ENCODE measurements around the gene CAMK2B.

The CAMK2B gene

DNA sequence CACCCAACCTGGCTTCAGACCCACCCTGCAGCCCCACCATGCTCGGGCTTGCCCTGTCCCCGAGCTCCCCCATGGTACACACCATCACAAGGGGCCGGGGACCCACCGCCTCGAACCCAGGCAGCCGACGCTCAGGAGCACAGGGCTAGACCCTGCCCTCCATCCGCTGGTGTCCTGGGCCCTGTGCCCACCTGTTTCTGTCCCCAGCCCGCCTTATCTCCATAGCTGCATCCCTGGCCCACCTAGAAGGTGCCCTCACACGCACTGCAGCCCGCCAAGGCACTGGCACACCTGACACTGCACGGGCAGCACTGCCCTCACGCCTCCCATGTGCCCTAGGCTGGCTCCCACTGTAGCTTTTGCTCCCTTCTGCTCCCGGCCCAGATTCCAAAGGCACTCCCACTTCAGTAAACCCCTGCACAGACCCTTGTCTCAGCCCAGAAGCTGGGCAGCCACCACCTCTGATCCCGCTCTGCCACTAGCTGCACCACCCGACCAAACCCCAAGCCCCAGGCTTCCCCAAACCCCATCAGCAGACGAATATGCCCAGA lies 107.5 kb downstream of the CAMK2B start:
- H3K4me3 ChIP-seq (ENCODE audit: low read length, poor library complexity, severe bottlenecking): no peak overlapping the region
- no peaks in the 10 kb centered on the region for H3K79me2 ChIP-seq (ENCODE audit: insufficient read depth, low read length)
- no peak overlapping the region for H3K9ac ChIP-seq (ENCODE audit: low read depth, low read length, poor library complexity, severe bottlenecking)
- H3K27me3 ChIP-seq (ENCODE audit: insufficient read depth, low read length, poor library complexity, severe bottlenecking): no peaks in the 10 kb centered on the region
- TF ChIP-seq, protein P1, sequence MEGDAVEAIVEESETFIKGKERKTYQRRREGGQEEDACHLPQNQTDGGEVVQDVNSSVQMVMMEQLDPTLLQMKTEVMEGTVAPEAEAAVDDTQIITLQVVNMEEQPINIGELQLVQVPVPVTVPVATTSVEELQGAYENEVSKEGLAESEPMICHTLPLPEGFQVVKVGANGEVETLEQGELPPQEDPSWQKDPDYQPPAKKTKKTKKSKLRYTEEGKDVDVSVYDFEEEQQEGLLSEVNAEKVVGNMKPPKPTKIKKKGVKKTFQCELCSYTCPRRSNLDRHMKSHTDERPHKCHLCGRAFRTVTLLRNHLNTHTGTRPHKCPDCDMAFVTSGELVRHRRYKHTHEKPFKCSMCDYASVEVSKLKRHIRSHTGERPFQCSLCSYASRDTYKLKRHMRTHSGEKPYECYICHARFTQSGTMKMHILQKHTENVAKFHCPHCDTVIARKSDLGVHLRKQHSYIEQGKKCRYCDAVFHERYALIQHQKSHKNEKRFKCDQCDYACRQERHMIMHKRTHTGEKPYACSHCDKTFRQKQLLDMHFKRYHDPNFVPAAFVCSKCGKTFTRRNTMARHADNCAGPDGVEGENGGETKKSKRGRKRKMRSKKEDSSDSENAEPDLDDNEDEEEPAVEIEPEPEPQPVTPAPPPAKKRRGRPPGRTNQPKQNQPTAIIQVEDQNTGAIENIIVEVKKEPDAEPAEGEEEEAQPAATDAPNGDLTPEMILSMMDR (conservative IDR thresholded peaks at IDR 0.05; ENCODE audit: low read length): no peak
- no peak for TF ChIP-seq EZH2phosphoT487 (IDR thresholded peaks at IDR 0.05; ENCODE audit: borderline replicate concordance)
- no peak overlapping the region for H2AFZ ChIP-seq (ENCODE audit: low read length)
- no peaks in the 10 kb centered on the region for H3K9me2 ChIP-seq (replicated peaks; ENCODE audit: low read depth, low read length)
- no peaks in the 10 kb centered on the region for H3K4me1 ChIP-seq (ENCODE audit: insufficient read depth, low read length, poor library complexity, severe bottlenecking)
- no peaks in the 10 kb centered on the region for H4K20me1 ChIP-seq (ENCODE audit: insufficient read depth, low read length, poor library complexity, severe bottlenecking)
- H3K4me2 ChIP-seq (ENCODE audit: low read depth, low read length, poor library complexity, severe bottlenecking): no peak overlapping the region
- H3K36me3 ChIP-seq (ENCODE audit: insufficient read depth, low read length): peaks cover 11% of the 10 kb centered on the region; the same call in 1 of the 2 replicates
- no peaks in the 10 kb centered on the region for H3F3A ChIP-seq (ENCODE audit: low read depth)
- H3K9me3 ChIP-seq (ENCODE audit: insufficient read depth, low read depth, low read length): no peaks in the 10 kb centered on the region

DNA sequence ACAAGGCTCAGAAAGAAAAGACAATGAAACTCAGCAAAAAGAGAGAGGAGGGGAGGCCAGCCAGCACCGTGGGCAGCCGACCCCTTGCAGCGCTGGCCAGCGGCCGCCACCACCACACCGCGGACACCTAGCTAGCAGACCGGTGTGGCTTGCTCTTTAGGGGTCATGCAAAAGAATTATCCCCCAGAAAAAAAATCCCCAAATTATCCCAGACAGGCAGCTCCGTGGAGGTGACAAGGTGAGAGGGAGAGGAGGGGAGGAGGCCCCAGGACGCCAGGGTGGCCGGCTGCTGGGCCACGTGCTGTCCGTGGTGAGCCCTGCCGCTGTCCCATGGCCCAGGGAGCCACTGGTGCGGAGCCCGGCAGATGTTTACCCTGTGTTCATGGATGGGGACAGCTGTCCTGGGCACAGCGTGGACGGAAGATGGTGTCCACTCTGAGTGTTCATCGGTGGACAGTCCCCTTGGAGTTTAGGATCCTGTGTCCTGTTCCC lies 108.1 kb downstream of the CAMK2B start:
- Histone ChIP-seq H3K36me3 (ENCODE audit: insufficient read depth, low read length) (peaks cover 15% of the 10 kb centered on the region; the same call in 1 of the 2 replicates), H3K4me2 (ENCODE audit: low read depth, low read length, poor library complexity, severe bottlenecking) (no peak overlapping the region), H4K20me1 (ENCODE audit: insufficient read depth, low read length, poor library complexity, severe bottlenecking) (no peaks in the 10 kb centered on the region), H3K9me3 (ENCODE audit: insufficient read depth, low read depth, low read length) (no peaks in the 10 kb centered on the region), H2AFZ (ENCODE audit: low read length) (no peak overlapping the region), H3K79me2 (ENCODE audit: insufficient read depth, low read length) (no peaks in the 10 kb centered on the region), H3F3A (ENCODE audit: low read depth) (no peaks in the 10 kb centered on the region), H3K27me3 (ENCODE audit: insufficient read depth, low read length, poor library complexity, severe bottlenecking) (no peaks in the 10 kb centered on the region), H3K4me3 (ENCODE audit: low read length, poor library complexity, severe bottlenecking) (no peak overlapping the region), H3K9me2 (replicated peaks; ENCODE audit: low read depth, low read length) (no peaks in the 10 kb centered on the region), H3K4me1 (ENCODE audit: insufficient read depth, low read length, poor library complexity, severe bottlenecking) (no peaks in the 10 kb centered on the region), H3K9ac (ENCODE audit: low read depth, low read length, poor library complexity, severe bottlenecking) (no peak overlapping the region)
- TF ChIP-seq, protein P1 (conservative IDR thresholded peaks at IDR 0.05; ENCODE audit: low read length): no peak
- TF ChIP-seq EZH2phosphoT487 (IDR thresholded peaks at IDR 0.05; ENCODE audit: borderline replicate concordance): no peak

DNA sequence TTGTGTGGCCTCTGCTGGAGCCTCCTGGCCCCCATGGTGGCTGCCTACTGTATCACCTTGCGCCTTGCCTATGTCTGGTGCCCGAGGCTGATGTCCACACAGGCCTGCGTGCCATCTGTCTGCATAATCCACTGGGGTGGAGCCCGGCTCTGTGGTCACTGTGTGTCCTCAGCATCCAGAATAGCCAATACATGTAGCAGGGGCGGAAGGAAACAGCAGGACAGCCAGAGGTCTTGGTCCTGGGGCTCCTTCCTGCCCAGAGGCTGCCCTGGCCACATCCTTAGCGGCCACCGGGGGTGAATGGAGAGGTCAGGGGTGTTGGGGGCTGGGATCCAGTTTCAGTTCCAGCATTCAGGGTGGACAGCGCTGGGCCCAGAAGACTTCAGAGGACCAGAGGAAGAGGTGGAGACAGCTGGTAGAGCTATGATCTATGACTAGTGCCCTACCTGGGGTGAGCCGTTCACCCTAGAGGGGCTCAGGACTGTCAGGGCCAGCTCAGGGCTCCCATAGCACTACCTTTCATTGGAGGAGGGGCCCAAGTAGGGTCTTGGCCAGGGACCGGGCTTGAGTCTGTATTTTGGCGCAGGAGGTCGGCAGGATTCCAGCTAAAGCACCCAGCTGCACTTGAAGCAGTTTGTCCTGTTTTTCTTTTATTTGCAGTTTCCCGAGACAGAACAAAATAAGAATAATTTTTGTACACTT lies 108.7 kb downstream of the CAMK2B start:
- Histone ChIP-seq H4K20me1 (ENCODE audit: insufficient read depth, low read length, poor library complexity, severe bottlenecking) (no peaks in the 10 kb centered on the region), H3K4me2 (ENCODE audit: low read depth, low read length, poor library complexity, severe bottlenecking) (no peak overlapping the region), H3K9ac (ENCODE audit: low read depth, low read length, poor library complexity, severe bottlenecking) (no peak overlapping the region), H3K27me3 (ENCODE audit: insufficient read depth, low read length, poor library complexity, severe bottlenecking) (no peaks in the 10 kb centered on the region), H3F3A (ENCODE audit: low read depth) (no peaks in the 10 kb centered on the region), H3K4me1 (ENCODE audit: insufficient read depth, low read length, poor library complexity, severe bottlenecking) (no peaks in the 10 kb centered on the region), H2AFZ (ENCODE audit: low read length) (no peak overlapping the region), H3K9me3 (ENCODE audit: insufficient read depth, low read depth, low read length) (no peaks in the 10 kb centered on the region), H3K79me2 (ENCODE audit: insufficient read depth, low read length) (no peaks in the 10 kb centered on the region), H3K4me3 (ENCODE audit: low read length, poor library complexity, severe bottlenecking) (no peak overlapping the region), H3K36me3 (ENCODE audit: insufficient read depth, low read length) (peaks cover 21% of the 10 kb centered on the region), H3K9me2 (replicated peaks; ENCODE audit: low read depth, low read length) (no peaks in the 10 kb centered on the region)
- TF ChIP-seq EZH2phosphoT487 (IDR thresholded peaks at IDR 0.05; ENCODE audit: borderline replicate concordance): no peak
- TF ChIP-seq, protein P1 (conservative IDR thresholded peaks at IDR 0.05; ENCODE audit: low read length): no peak

Measured in Loucy (cell line).